Mucosa of stomach (tissue), 1 donor: ENCODE measurements around the gene MEDAG.

Source experiments
- H3K27me3 ChIP-seq: one replicate; pipeline ENCODE4 v1.7.0; 2013; ENCODE audit warnings: mild to moderate bottlenecking, low read length; ENCODE audit not compliant: control insufficient read depth, insufficient read depth
- H3K36me3 ChIP-seq: one replicate; pipeline ENCODE4 v1.7.0; 2013; ENCODE audit warnings: low read length; ENCODE audit not compliant: control insufficient read depth, insufficient read depth
- H3K4me1 ChIP-seq: one replicate; pipeline ENCODE4 v1.7.0; 2013; ENCODE audit warnings: mild to moderate bottlenecking, low read length; ENCODE audit not compliant: control insufficient read depth, insufficient read depth
- H3K4me3 ChIP-seq: one replicate; pipeline ENCODE4 v1.7.0; 2013; ENCODE audit warnings: low read length
- H3K9ac ChIP-seq: one replicate; pipeline ENCODE4 v1.7.0; 2013; ENCODE audit warnings: mild to moderate bottlenecking, low read length, moderate library complexity
- H3K9me3 ChIP-seq: one replicate; pipeline ENCODE4 v1.7.0; 2013; ENCODE audit warnings: mild to moderate bottlenecking, low read length, moderate library complexity; ENCODE audit not compliant: control insufficient read depth
- donor health status: Pancreatic carcinoma.

MEDAG gene

GRCh38 chr13:30877335-30877734 lies 28.7 kb upstream of the MEDAG start:
- Histone ChIP-seq H3K4me1 (no peaks in the 10 kb centered on the region), H3K27me3 (peaks cover 3% of the 10 kb centered on the region), H3K36me3 (no peaks in the 10 kb centered on the region), H3K9me3 (no peaks in the 10 kb centered on the region), H3K9ac (no peak overlapping the region), H3K4me3 (no peak overlapping the region)

- H3K36me3 ChIP-seq = no peaks in the 10 kb centered on the region
- no peak overlapping the region for H3K4me3 ChIP-seq
- H3K27me3 ChIP-seq = peaks cover 3% of the 10 kb centered on the region
- H3K9me3 ChIP-seq = no peaks in the 10 kb centered on the region
- no peaks in the 10 kb centered on the region for H3K4me1 ChIP-seq
- H3K9ac ChIP-seq = no peak overlapping the region
These were observed 25.8 kb upstream of the MEDAG start for GRCh38 chr13:30880151-30880855.

- H3K27me3 ChIP-seq = peaks cover 3% of the 10 kb centered on the region
- H3K9me3 ChIP-seq = no peaks in the 10 kb centered on the region
- H3K4me1 ChIP-seq = no peaks in the 10 kb centered on the region
- no peak overlapping the region for H3K9ac ChIP-seq
- H3K36me3 ChIP-seq = no peaks in the 10 kb centered on the region
- no peak overlapping the region for H3K4me3 ChIP-seq
These were observed 25.3 kb upstream of the MEDAG start for GRCh38 chr13:30880856-30881155.

DNA sequence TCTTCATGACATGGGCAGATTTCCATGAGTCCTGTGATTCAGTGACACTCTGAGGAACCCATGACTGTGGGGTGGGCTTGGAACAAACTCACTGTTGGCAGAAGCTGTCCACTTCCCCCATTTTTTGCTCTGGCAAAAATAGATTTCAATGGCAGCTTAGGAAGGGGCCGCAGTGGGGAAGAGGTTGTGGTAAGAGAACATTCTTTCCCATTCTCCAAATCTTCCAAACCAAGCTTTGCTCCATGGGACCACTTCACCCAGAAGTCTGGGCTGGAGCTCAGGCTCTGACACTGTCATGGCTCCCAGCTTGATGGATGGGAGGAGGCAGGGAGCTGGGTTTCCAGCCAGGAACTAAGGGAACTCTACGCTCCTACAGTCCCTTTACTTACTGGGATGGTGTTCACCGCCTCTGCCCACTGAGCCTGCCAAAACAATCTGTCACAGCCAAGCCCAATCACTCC lies 24.9 kb upstream of the MEDAG start:
- no peak overlapping the region for H3K4me3 ChIP-seq
- H3K9me3 ChIP-seq = no peaks in the 10 kb centered on the region

GRCh38 chr13:30882026-30882850 lies 23.8 kb upstream of the MEDAG start:
- no peaks in the 10 kb centered on the region for H3K4me1 ChIP-seq
- no peak overlapping the region for H3K9ac ChIP-seq
- peaks cover 3% of the 10 kb centered on the region for H3K27me3 ChIP-seq
- no peak overlapping the region for H3K4me3 ChIP-seq
- H3K36me3 ChIP-seq = no peaks in the 10 kb centered on the region
- no peaks in the 10 kb centered on the region for H3K9me3 ChIP-seq

More for the DNA sequence above, 24.9 kb upstream of the MEDAG start:
- H3K9ac ChIP-seq = no peak overlapping the region
- H3K27me3 ChIP-seq = peaks cover 3% of the 10 kb centered on the region
- no peaks in the 10 kb centered on the region for H3K4me1 ChIP-seq
- H3K36me3 ChIP-seq = no peaks in the 10 kb centered on the region

- H3K36me3 ChIP-seq = no peaks in the 10 kb centered on the region
- H3K4me3 ChIP-seq = no peak overlapping the region
- H3K9ac ChIP-seq = no peak overlapping the region
- no peaks in the 10 kb centered on the region for H3K9me3 ChIP-seq
- no peaks in the 10 kb centered on the region for H3K4me1 ChIP-seq
- peaks cover 3% of the 10 kb centered on the region for H3K27me3 ChIP-seq
These were observed 22.9 kb upstream of the MEDAG start for GRCh38 chr13:30882996-30883766.

GRCh38 chr13:30884543-30884942 lies 21.5 kb upstream of the MEDAG start:
- H3K27me3 ChIP-seq = peaks cover 3% of the 10 kb centered on the region
- H3K36me3 ChIP-seq = no peaks in the 10 kb centered on the region
- H3K4me3 ChIP-seq = no peak overlapping the region
- H3K4me1 ChIP-seq = no peaks in the 10 kb centered on the region
- H3K9ac ChIP-seq = no peak overlapping the region
- no peaks in the 10 kb centered on the region for H3K9me3 ChIP-seq

DNA sequence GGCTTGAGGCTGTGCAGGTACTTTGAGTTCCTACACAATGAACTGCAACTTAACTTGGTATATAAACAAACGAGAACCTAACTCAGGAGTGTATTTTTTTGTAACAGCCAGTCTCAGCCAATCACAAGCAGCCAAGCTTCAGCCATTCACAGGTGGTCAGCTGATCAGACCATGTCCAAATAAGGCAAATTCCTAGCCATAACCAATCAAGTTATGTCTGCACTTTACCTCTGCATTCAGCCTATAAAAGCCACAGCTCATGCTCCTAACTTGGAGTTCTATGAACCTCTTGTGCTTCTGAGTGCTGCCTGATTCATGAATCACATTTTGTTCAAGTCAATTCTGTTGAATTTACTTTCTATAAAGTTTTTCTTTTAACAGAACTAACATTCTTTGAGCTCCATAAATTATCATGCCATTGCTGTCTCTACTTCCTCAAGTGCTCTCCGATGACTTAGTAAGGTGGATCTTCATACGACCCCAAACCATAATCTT lies 16.8 kb upstream of the MEDAG start:
- Histone ChIP-seq H3K36me3 (no peaks in the 10 kb centered on the region), H3K9ac (no peak overlapping the region), H3K4me1 (no peaks in the 10 kb centered on the region), H3K9me3 (no peaks in the 10 kb centered on the region), H3K4me3 (no peak overlapping the region), H3K27me3 (no peaks in the 10 kb centered on the region)

DNA sequence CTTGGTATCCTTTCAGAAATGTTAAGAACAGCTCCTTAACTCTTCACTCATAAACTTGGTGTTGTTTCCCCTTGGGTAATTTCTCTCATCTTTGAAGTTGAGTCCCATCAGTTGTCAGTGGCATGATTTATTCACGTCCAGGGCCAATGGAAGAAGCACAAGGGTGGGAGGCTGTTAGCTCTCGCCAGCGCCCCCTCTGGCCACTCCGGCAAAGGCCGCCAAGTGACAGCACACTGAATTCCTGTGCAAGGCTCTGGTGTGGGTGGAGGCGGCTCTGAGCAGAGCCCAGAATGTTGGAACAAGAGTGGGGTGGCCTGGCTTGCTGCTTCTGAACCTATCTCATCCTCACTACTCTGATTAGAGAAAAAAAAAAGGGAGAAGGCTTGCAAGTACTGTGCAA lies 13.1 kb upstream of the MEDAG start:
- H3K36me3 ChIP-seq = no peaks in the 10 kb centered on the region

GRCh38 chr13:30895773-30896172 lies 10.3 kb upstream of the MEDAG start:
- no peaks in the 10 kb centered on the region for H3K4me1 ChIP-seq
- no peak overlapping the region for H3K4me3 ChIP-seq
- H3K9ac ChIP-seq = no peak overlapping the region
- no peaks in the 10 kb centered on the region for H3K9me3 ChIP-seq
- no peaks in the 10 kb centered on the region for H3K36me3 ChIP-seq
- no peaks in the 10 kb centered on the region for H3K27me3 ChIP-seq

More for the DNA sequence above, 13.1 kb upstream of the MEDAG start:
- no peak overlapping the region for H3K9ac ChIP-seq
- H3K4me3 ChIP-seq = no peak overlapping the region
- no peaks in the 10 kb centered on the region for H3K27me3 ChIP-seq
- no peaks in the 10 kb centered on the region for H3K4me1 ChIP-seq
- no peaks in the 10 kb centered on the region for H3K9me3 ChIP-seq

DNA sequence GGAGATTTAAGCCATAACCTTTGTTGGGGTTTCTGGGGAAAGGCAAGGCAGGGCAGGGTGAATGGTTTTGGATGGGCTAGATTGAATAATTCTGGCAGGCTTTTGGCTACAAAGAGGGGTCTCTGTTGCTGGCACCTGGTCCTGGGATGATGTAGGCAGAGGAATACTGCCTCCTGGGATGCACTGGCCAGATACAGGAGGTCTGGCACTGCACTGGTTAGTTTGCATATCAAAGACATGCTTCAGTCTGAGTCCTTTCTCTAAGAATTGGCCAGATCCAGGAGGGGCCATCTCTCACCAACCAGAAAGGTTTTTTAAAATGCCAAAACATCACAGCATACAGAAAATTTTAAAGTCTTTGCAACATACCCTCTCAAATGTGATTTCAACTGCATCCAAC lies 8.0 kb upstream of the MEDAG start:
- H3K27me3 ChIP-seq = no peaks in the 10 kb centered on the region
- H3K9ac ChIP-seq = no peak overlapping the region
- H3K4me1 ChIP-seq = no peaks in the 10 kb centered on the region
- H3K9me3 ChIP-seq = no peaks in the 10 kb centered on the region
- no peaks in the 10 kb centered on the region for H3K36me3 ChIP-seq
- H3K4me3 ChIP-seq = no peak overlapping the region
